ENCODE data around the gene ANKMY1. TPM values are rescaled to one million over a fixed set of nuclear protein-coding genes. Genes with fewer than 3 reads are reported as not detected.

Gene ANKMY1
- total RNA-seq, 1 donor from 2014 or later = 20.6 TPM

- intact Hi-C loops (cut with DNase I) = no loop called here
- H3K27me3 ChIP-seq = no peaks in the 10 kb centered on the region
- no peaks in the 10 kb centered on the region for H3K9me3 ChIP-seq
- H3K36me3 ChIP-seq = peaks cover 0 to 19% of the 10 kb centered on the region in 2 donors
- no peaks in the 10 kb centered on the region for H3K4me1 ChIP-seq
- no peak overlapping the region for H3K4me3 ChIP-seq
- TF ChIP-seq POLR2AphosphoS5 (IDR thresholded peaks at IDR 0.05; ENCODE audit: insufficient read depth in 1 of 2, low read depth in 1 of 2) = no peak
- no peak for TF ChIP-seq POLR2A (IDR thresholded peaks at IDR 0.05)
- no peak for TF ChIP-seq CTCF (IDR thresholded peaks at IDR 0.05)
- H3K27ac ChIP-seq = no peak overlapping the region
- no peak for DNase-seq (ENCODE audit: extremely low spot score in 2 of 2)
Observed at GRCh38 chr2:240594511-240595380, 37.0 kb upstream of the ANKMY1 start.

- no peak for DNase-seq (ENCODE audit: extremely low spot score in 2 of 2)
- Histone ChIP-seq H3K4me1 (peaks cover under 1% of the 10 kb centered on the region), H3K9me3 (no peaks in the 10 kb centered on the region), H3K36me3 (peaks cover 0 to 24% of the 10 kb centered on the region in 2 donors), H3K27me3 (no peaks in the 10 kb centered on the region), H3K4me3 (no peak overlapping the region), H3K27ac (no peak overlapping the region)
- intact Hi-C loops (cut with DNase I) = no loop called here
- TF ChIP-seq POLR2AphosphoS5 (IDR thresholded peaks at IDR 0.05; ENCODE audit: insufficient read depth in 1 of 2, low read depth in 1 of 2) = no peak
- TF ChIP-seq POLR2A (IDR thresholded peaks at IDR 0.05) = no peak
- TF ChIP-seq CTCF (IDR thresholded peaks at IDR 0.05) = no peak
Observed at GRCh38 chr2:240593703-240594451, 36.1 kb upstream of the ANKMY1 start.

DNA sequence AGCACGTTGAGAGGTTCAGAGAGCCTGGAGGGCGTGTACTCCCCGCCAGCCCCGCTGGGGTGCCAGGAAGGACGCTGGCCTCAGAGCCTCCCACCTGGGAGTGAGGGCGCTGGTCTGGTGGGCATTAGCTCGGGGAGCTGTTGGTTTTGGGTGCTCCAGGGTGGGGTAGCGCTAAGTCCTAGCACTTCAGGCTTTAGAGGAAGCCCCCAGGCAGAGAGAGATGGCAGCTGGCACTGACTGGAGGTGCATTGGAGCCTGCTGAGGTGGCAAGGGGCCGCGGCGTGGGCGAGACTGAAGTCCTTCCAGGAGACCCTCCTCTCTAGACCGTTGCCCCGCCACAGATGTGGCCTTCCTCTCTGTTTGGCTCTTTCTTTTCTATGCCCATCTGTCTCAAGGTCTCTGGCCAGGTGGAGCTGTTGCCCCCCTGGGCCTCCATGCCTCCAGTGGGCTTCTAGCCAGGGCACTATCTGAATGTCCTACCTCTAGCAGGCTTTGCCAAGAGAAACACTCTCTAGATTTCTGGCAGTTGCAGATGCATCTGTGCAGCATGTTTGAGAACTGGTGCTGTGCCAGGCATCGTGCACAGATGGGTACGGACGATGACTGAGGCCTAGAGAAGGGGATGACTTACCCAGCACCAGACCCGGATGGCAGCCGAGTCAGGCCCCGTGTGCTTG lies 35.4 kb upstream of the ANKMY1 start:
- Histone ChIP-seq H3K9me3 (no peaks in the 10 kb centered on the region), H3K27ac (no peak overlapping the region), H3K4me1 (peaks cover 8% of the 10 kb centered on the region), H3K27me3 (no peaks in the 10 kb centered on the region), H3K36me3 (peaks cover 0 to 24% of the 10 kb centered on the region in 2 donors), H3K4me3 (no peak overlapping the region)
- intact Hi-C loops (cut with DNase I) = no loop called here
- TF ChIP-seq POLR2AphosphoS5 (IDR thresholded peaks at IDR 0.05; ENCODE audit: insufficient read depth in 1 of 2, low read depth in 1 of 2) (no peak), POLR2A (IDR thresholded peaks at IDR 0.05) (no peak), CTCF (IDR thresholded peaks at IDR 0.05) (no peak)
- no peak for DNase-seq (ENCODE audit: extremely low spot score in 2 of 2)

- H3K36me3 ChIP-seq = peaks cover 0 to 21% of the 10 kb centered on the region in 2 donors
- H3K4me1 ChIP-seq = peaks cover 20% of the 10 kb centered on the region
Observed at GRCh38 chr2:240591784-240592183, 34.0 kb upstream of the ANKMY1 start.

More at GRCh38 chr2:240591784-240592183, 34.0 kb upstream of the ANKMY1 start:
- Histone ChIP-seq H3K27ac (no peak overlapping the region), H3K27me3 (no peaks in the 10 kb centered on the region), H3K4me3 (no peak overlapping the region), H3K9me3 (no peaks in the 10 kb centered on the region)
- TF ChIP-seq CTCF (IDR thresholded peaks at IDR 0.05) = no peak
- TF ChIP-seq POLR2A (IDR thresholded peaks at IDR 0.05) = no peak
- TF ChIP-seq POLR2AphosphoS5 (IDR thresholded peaks at IDR 0.05; ENCODE audit: insufficient read depth in 1 of 2, low read depth in 1 of 2) = no peak
- intact Hi-C loops (cut with DNase I) = no loop called here
- DNase-seq (ENCODE audit: extremely low spot score in 2 of 2) = no peak

Measured in vagina (tissue), 2 donors.